Coronary artery (tissue), 2 donors: ENCODE results near the gene PLAAT3.
"Not testable (repeated sequence)": the region's sequence is repeated elsewhere in the genome, so short reads cannot be mapped to it uniquely, and the experiment has no call there.

Source experiments
- DNase-seq: peaks from one replicate; pipeline ENCODE4 v3.0.0-alpha.2; 2017; ENCODE audit warnings: low spot score
- H3K27ac ChIP-seq, 2 donors: fragments of 200-600 bp; sonication (generic); one replicate each; pipeline ENCODE4 v1.5.1; 2016 to 2019
- H3K4me3 ChIP-seq: fragments of 200-600 bp; sonication (generic); 2 replicates; pipeline ENCODE4 v1.5.1; 2016; ENCODE audit warnings: mild to moderate bottlenecking, moderate library complexity
- CTCF ChIP-seq: fragments of 200-600 bp; sonication (generic); IDR thresholded peaks from one replicate; pipeline ENCODE4 v1.5.1; 2019; ENCODE audit warnings: antibody characterized with exemption

The PLAAT3 gene

GRCh38 chr11:63548178-63548577 is 66.1 kb downstream of the PLAAT3 start:
- Histone ChIP-seq H3K27ac (no peak overlapping the region), H3K4me3 (no peak overlapping the region)
- TF ChIP-seq CTCF, result no peak

GRCh38 chr11:63547061-63547460 is 67.2 kb downstream of the PLAAT3 start:
- TF ChIP-seq CTCF, result no peak
- no peak overlapping the region for H3K4me3 ChIP-seq
- no peak for DNase-seq
- H3K27ac ChIP-seq, result no peak overlapping the region

More at GRCh38 chr11:63548178-63548577, 66.1 kb downstream of the PLAAT3 start:
- DNase-seq, result no peak

GRCh38 chr11:63543711-63544110 is 70.5 kb downstream of the PLAAT3 start:
- no peak overlapping the region for H3K27ac ChIP-seq

GRCh38 chr11:63542506-63542905 is 71.7 kb downstream of the PLAAT3 start:
- not testable (repeated sequence) for H3K27ac ChIP-seq, H3K4me3 ChIP-seq, DNase-seq

More at GRCh38 chr11:63543711-63544110, 70.5 kb downstream of the PLAAT3 start:
- no peak overlapping the region for H3K4me3 ChIP-seq
- no peak for DNase-seq
- TF ChIP-seq CTCF, result no peak

GRCh38 chr11:63537293-63538101 is 76.7 kb downstream of the PLAAT3 start:
- Histone ChIP-seq H3K27ac (peak overlapping the region; percentile 73 to 92), H3K4me3 (peak overlapping the region; percentile 69)
- DNase-seq, result peak; percentile 86
- TF ChIP-seq CTCF, result no peak

- TF ChIP-seq CTCF, result no peak
- Histone ChIP-seq H3K4me3 (peak within 1 kb of the TSS; percentile 69), H3K27ac (peak within 1 kb of the TSS; percentile 73 to 92)
- DNase-seq, result peak; percentile 78
Measured at GRCh38 chr11:63536669-63537292, 77.5 kb downstream of the PLAAT3 start, which contains the start of gene PLAAT4. Gene PLAAT4 (plus strand): TSS chr11:63536808. CDS start chr11:63536869, 61 bp downstream.

GRCh38 chr11:63535734-63536133 is 78.5 kb downstream of the PLAAT3 start:
- H3K27ac ChIP-seq, result peak overlapping the region in 1 of 2 donors; percentile 92
- DNase-seq, result no peak
- H3K4me3 ChIP-seq, result no peak overlapping the region
- no peak for TF ChIP-seq CTCF
